Urinary bladder (tissue), 4 donors: ENCODE measurements around the gene TTR. TPM values are rescaled to one million over a fixed set of nuclear protein-coding genes. Genes with fewer than 3 reads are reported as not detected.

Experiments used
- DNase-seq: peaks from one replicate; pipeline ENCODE4 v3.0.0-alpha.2; 2015; ENCODE audit errors: extremely low spot score
- H3K27ac ChIP-seq: one replicate; pipeline ENCODE4 v1.5.1; 2013; ENCODE audit warnings: low read depth, mild to moderate bottlenecking, moderate library complexity
- H3K36me3 ChIP-seq: one replicate; pipeline ENCODE4 v1.6.1; 2013; ENCODE audit warnings: mild to moderate bottlenecking, moderate library complexity; ENCODE audit not compliant: insufficient read depth
- H3K4me1 ChIP-seq: one replicate; pipeline ENCODE4 v1.6.1; 2013; ENCODE audit warnings: mild to moderate bottlenecking, moderate library complexity; ENCODE audit not compliant: insufficient read depth
- H3K4me3 ChIP-seq: one replicate; pipeline ENCODE4 v1.5.1; 2013; ENCODE audit warnings: low read depth, low read length
- WGBS: extraction: QIAGEN DNeasy Blood & Tissue Kit; methylation state at CpG from one replicate; pipeline ENCODE4 v1.1.7; 2013; 5-methylcytosine and 5-hydroxymethylcytosine counted together
- polyA plus RNA-seq: library from polyadenylated mRNA; stranded (reverse); fragments of 200-250 nt; gene quantifications from one replicate; pipeline ENCODE4 v1.2.3, GENCODE V29; 2013
- total RNA-seq: library from RNA; depleted of rRNA; stranded (reverse); fragments of >200 nt; gene quantifications from one replicate; pipeline ENCODE4 v1.2.3, GENCODE V29; 2014
- donor health status: healthy with polysubstance abuse.
- donor health status: healthy.

Gene TTR
- total and polyA plus RNA-seq, 2 donors = 0.82 TPM; not detected in 1

DNA sequence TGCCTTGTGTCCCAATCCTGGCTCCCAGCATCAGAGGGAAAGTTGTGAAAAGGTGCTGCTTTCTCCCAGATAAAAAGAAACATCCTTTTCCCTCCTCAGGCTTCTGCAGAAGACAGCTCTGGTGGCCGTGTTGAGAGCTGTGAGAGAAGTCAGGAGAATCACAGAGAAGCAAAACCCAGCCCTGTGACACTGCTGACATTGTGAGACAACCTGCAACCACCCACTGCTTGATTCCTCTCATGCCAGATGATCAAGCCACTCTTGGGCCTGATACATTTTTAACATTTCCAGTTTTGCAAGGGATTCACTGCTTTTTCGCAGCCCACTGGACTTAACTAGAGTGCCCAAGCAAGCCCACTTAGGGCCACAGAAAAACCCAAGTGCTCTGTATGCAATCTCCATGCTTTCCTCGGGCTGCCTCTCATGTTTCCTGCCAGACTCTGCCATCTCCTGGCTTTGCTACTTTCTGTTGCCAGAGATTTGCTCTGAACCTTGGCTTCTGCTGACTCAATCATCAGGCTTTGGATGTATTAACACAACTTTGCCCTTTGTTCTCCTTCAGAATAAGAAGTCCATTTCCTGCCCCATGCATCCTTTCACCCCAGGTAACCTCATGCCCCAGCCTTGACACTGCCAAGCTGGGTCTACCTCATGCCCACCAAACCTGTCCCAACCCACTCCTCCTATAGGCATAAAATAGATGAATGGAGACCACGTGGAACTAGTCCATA lies 24.9 kb upstream of the TTR start:
- H3K4me3 ChIP-seq = no peak overlapping the region
- 63% methylated on average over 4 of the region's 4 CpGs for WGBS
- H3K36me3 ChIP-seq = no peaks in the 10 kb centered on the region
- H3K4me1 ChIP-seq = no peaks in the 10 kb centered on the region
- DNase-seq = no peak
- H3K27ac ChIP-seq = no peak overlapping the region

DNA sequence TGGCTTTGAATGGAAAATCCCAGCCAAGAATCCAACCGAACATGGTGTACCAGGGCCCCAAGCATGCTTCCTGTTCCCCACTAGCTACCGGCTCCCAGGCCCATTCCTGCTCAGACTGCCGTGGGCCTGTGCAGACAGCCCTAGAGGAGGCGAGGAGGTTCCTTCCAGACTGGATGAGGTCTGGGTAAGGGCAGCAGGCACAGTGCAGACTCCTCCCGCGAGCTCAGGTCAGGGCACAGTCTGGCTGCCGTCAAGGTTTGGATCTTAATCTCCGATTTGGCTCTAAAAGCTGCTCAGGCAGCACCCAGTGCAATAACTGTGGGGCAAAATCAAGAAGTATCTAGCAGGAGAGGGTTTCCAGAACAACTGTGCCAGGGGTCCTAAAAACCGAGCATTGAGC lies 19.3 kb upstream of the TTR start:
- Histone ChIP-seq H3K36me3 (no peaks in the 10 kb centered on the region), H3K4me1 (peaks cover 1% of the 10 kb centered on the region), H3K27ac (no peak overlapping the region), H3K4me3 (no peak overlapping the region)
- no peak for DNase-seq
- WGBS = 79% methylated on average over 9 of the region's 9 CpGs

DNA sequence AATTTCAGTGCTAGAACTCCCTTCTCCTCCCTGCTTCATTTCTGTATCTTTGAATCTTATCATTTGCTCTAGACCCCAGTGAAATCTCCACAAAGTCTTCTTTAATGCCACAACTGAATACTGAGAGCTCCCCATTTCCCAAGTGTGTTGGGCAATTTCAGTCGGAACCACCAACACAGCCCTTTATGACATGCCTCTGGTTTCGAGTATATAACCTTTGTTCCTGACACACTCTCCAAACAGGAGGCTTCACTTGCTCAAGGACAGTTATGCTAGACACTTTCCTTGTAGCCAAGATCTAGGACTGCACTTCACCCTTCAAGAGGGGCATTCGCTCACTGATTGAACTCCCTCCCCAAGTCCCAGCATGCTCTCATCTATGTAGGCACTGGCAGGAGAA lies 18.6 kb upstream of the TTR start:
- no peaks in the 10 kb centered on the region for H3K36me3 ChIP-seq
- no peak overlapping the region for H3K27ac ChIP-seq
- DNase-seq = no peak
- no peak overlapping the region for H3K4me3 ChIP-seq
- WGBS = 93% methylated on average over 3 of the region's 3 CpGs
- peaks cover 1% of the 10 kb centered on the region for H3K4me1 ChIP-seq

DNA sequence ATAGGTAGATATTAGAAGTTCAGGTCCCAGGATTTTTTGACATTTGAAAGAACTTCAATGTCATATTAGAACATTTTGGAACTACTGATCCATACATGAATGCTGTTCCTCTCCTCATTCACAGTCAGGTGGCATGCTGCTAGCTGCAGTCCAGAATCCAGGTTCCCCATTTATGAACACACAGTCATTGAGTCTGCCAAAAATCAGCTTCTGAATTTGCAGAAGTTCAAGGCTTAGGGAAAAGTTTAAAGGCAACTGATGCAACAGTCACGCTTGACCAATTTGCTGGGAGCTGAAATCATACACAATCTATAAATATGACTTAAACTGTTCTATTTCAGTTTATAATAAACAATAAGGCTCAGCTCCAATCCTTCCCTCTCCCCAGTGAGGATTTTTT lies 17.3 kb upstream of the TTR start:
- 42% methylated on average over 1 of the region's 1 CpG for WGBS
- Histone ChIP-seq H3K4me3 (no peak overlapping the region), H3K27ac (no peak overlapping the region), H3K4me1 (peaks cover 1% of the 10 kb centered on the region), H3K36me3 (no peaks in the 10 kb centered on the region)
- DNase-seq = no peak

DNA sequence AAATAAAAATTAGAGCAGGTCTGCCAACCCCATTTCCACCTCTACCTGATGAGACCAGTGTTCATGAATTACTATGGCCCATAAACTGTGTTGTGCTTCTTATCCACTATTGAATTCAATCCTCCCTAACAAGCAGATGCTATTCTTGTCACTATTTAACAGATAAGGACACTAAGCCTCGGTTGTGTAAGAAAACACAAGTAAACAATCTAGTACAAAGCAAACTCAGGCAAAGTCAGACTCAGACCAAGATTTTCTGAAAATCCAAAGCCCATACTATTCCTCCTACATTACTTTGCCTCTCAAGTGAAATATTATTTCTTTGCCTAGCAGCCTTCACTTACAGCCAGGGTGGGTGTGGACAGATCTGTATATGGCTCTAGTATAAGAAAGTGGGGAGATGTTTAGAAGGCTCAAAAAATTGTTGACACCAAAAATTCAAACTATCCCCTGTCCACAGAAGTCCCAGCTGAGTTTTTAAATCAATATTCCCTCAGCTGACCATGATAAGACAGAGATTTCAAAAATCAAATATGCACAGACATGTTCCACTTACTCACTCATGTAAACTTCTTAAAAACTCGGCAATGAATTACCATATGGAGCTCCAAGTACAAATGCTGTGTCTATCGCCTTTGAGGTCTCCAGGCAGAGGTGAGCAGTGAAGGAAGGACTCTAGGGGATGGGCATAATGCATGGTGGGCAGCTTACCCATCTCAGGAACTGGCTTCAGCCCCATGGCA lies 16.0 kb upstream of the TTR start:
- WGBS = 61% methylated on average over 3 of the region's 3 CpGs
- no peak overlapping the region for H3K27ac ChIP-seq
- H3K4me3 ChIP-seq = no peak overlapping the region
- no peaks in the 10 kb centered on the region for H3K36me3 ChIP-seq
- DNase-seq = no peak
- peaks cover 1% of the 10 kb centered on the region for H3K4me1 ChIP-seq

DNA sequence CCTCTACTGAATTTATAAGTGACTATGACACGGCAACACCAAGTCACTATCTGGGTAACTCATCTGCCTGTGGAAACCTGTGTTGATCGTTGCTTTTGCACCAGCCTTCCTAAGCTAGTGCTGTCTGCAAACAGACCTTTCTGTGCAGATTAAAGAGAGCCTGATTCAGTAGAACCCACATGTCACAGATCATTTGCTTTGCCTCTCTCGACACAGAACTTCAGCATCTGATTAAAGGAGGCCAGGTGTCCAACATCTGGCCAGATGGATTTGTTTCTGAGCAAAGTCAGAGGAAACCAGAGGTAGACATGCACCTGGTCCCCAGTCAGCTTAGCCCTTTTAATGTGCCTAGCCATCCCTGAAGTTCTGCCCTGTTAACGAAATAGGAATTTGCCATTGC lies 15.0 kb upstream of the TTR start:
- Histone ChIP-seq H3K4me3 (no peak overlapping the region), H3K4me1 (peaks cover 1% of the 10 kb centered on the region), H3K36me3 (no peaks in the 10 kb centered on the region), H3K27ac (no peak overlapping the region)
- DNase-seq = no peak
- 59% methylated on average over 4 of the region's 4 CpGs for WGBS

DNA sequence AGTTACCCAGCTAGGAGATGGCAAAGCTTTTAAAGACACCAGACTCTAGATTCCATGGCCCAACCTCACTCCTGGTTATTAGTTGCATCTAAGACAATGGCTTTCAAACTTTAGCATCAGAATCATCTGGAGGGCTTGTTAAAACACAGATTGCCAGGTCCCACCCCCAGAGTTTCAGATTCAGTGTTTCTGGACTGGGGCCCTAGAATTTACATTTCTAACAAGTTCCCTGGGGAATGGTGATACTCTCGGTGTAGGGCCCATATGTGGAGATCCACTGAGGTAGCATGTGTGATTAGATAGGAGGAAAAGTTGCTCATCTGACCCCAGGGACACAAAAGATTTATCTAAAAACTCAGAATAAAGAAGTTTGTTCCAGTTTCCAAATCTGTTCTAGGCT lies 14.5 kb upstream of the TTR start:
- H3K4me3 ChIP-seq = no peak overlapping the region
- no peak for DNase-seq
- peaks cover 1% of the 10 kb centered on the region for H3K4me1 ChIP-seq
- no peak overlapping the region for H3K27ac ChIP-seq
- H3K36me3 ChIP-seq = no peaks in the 10 kb centered on the region
- WGBS = 46% methylated on average over 1 of the region's 1 CpG

DNA sequence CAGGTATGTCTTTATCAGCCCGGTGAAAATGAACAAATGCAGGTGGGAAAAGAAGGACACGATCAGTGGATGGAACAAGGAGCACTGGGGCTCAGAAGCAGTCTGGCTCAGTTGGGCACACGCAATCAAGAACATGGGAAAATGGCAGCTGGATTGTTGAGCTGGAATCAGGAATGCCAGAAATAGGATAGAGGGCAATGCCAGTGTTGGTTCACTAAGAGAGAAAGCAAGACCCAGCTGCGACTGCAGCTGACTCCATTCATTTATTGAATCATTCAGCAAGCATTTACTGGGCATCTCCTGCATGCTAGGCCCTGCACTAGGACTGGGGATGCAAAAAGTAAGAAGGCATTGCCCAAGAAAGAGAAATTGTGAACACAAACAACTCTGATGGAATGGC lies 13.6 kb upstream of the TTR start:
- 98% methylated on average over 4 of the region's 4 CpGs for WGBS
- no peak for DNase-seq
- H3K27ac ChIP-seq = no peak overlapping the region
- H3K36me3 ChIP-seq = no peaks in the 10 kb centered on the region
- H3K4me3 ChIP-seq = no peak overlapping the region
- H3K4me1 ChIP-seq = peaks cover 1% of the 10 kb centered on the region

DNA sequence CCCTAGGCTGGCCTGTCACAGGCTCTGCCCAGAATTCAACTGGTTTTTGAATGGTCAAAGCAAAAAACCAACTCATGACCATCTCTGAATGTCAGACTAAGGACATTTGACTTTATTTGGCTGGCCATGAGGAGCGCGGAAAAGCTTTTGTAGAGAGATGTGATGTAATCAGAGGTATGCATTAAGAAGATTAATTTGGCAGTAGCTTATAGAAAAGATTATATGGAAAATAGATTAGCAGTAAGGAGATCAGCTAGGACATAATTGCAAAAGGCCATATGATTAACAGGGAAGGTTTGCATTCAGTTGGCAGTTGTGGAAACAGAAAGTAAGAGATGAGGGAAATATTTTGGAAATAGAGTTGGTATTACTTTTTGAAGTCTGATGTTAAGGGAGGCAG lies 12.3 kb upstream of the TTR start:
- no peak overlapping the region for H3K4me3 ChIP-seq
- H3K27ac ChIP-seq = no peak overlapping the region
- 92% methylated on average over 2 of the region's 2 CpGs for WGBS
- H3K36me3 ChIP-seq = no peaks in the 10 kb centered on the region
- peaks cover 1% of the 10 kb centered on the region for H3K4me1 ChIP-seq
- no peak for DNase-seq

DNA sequence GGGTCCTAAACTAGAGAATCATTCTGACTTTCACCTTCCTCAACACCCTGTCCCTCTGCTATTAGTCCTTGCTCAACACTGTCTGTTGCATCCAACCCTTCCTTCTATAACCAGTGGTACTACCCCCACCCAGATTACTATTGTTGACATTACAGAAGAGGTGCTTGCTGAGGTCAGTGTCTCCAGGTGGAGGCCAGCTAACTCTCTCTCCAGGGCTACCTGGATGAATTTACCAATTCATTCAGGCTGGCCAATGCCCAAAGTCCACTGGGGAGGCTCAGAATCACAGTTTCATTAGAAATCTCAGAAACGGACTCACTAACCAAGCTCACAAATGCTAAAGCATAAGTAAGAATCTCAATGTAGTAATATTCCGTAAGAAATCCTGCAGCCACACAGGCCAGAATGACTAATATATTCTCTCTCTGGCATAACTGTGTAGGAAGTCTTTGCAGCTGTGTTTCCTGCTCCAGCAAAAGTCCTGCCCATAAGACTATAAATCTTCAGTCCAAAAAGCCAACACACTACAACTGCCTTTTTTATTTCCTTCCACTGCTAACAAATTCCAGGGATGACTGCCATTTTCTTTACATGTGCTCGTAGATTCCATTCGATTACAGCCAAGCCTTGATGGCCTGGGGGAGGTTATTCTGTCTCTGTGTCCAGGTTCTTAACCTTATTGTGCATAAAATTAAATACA lies 10.0 kb upstream of the TTR start:
- Histone ChIP-seq H3K27ac (no peak overlapping the region), H3K4me1 (no peaks in the 10 kb centered on the region), H3K4me3 (no peak overlapping the region), H3K36me3 (no peaks in the 10 kb centered on the region)
- 25% methylated on average over 4 of the region's 4 CpGs for WGBS
- DNase-seq = no peak

DNA sequence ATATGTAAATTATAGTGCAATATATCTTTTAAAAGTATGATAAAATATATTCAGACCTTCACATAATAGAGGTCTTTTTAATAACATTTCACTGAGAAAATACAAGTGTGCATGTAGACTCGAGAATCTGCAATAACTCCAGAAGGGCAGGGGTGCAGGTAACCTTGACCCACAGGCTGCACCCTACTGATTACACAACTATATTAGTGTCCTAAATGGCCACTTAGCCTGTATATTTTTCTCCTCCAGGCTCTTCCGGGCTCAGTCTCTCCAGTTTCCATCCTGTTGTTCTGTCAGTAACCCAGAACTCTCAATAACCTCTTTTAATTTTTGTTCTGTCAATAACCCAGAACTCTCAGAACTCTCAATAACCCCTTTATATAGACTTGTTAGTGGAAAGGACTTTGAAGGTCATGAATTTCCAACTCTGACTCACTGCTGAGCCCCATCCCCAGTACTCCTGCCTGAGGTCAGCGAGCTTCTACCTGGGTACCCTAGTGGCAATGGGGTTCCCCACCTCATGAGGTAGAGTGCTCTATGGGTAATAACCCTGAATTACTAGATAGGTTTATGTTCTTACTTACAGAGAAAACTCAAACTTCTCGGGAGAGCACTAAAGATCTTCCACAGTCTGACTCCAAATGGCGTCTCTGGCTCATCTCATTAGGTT lies 8.4 kb upstream of the TTR start:
- Histone ChIP-seq H3K4me3 (no peak overlapping the region), H3K4me1 (no peaks in the 10 kb centered on the region), H3K27ac (no peak overlapping the region), H3K36me3 (no peaks in the 10 kb centered on the region)
- no peak for DNase-seq
- WGBS = 93% methylated on average over 5 of the region's 5 CpGs

DNA sequence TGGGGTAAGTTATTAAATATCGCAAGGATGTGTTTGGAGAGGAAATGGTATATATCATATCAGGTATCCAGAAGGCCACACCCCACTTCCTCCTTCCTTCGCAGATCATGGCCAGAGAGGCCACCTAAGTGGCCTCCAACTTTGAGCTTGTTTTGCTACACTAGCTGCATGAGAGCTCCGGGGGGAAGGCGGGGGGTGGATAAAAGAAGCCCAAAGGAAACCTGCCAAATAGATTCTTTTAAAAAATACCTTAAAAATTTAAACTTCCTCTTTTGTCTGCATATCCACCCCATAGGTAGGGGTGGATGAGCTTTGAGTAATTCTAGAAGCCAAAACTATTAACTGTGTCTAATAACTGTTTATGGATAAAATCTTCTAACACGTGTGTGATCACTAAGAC lies 5.7 kb upstream of the TTR start:
- H3K27ac ChIP-seq = no peak overlapping the region
- no peak for DNase-seq
- 88% methylated on average over 5 of the region's 5 CpGs for WGBS
- H3K36me3 ChIP-seq = no peaks in the 10 kb centered on the region
- H3K4me3 ChIP-seq = no peak overlapping the region
- no peaks in the 10 kb centered on the region for H3K4me1 ChIP-seq

DNA sequence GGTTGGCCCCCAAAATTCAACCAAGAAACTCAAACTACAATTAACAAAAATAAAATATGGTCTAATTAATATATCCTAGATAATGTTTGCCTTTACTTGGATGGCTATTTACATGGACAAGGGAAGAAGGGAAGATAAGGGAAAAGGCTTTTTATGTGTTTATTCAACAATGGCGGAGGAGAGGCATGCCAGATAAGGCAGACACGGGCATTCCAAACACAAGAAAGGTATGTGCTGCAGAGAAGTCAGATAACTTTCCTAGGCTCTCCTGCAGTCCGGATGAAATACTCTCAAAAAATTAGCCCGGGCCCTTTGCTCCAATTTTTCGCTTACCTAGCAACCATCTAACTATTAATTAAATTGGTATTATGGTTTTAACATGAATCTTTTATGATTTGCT lies 5.1 kb upstream of the TTR start:
- WGBS = 71% methylated on average over 5 of the region's 5 CpGs
- H3K4me3 ChIP-seq = no peak overlapping the region
- H3K27ac ChIP-seq = no peak overlapping the region
- H3K36me3 ChIP-seq = no peaks in the 10 kb centered on the region
- no peak for DNase-seq
- no peaks in the 10 kb centered on the region for H3K4me1 ChIP-seq
